Measurements from ENCODE around the gene FGF7. TPM values are rescaled to one million over a fixed set of nuclear protein-coding genes. Genes with fewer than 3 reads are reported as not detected.

Gene FGF7
- polyA plus RNA-seq, 1 donor from 2014 or later: 0.04 TPM

DNA sequence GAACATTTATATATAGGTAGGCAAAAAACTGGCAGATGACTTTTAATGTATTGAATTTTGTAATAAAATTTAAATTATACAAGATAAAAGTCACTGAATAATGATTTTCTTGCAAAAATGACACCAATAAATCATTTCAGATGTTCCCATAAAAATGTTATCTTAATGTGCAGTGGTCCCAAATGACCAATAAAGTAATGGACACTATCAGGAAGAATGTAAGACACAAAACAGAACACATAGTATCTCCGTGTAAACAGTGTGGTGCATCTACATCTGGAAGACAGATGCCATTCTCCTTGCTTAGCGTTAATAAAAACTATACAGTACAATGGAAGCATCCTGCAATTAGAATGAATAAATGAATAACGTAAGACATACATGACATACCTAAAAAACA, 41.5 kb downstream of the FGF7 start:
- Histone ChIP-seq H3K36me3 (ENCODE audit: insufficient read depth, low read length) (no peaks in the 10 kb centered on the region), H3F3A (ENCODE audit: insufficient read depth, low read length, poor library complexity, severe bottlenecking) (no peaks in the 10 kb centered on the region), H3K9ac (ENCODE audit: low read length) (no peak overlapping the region), H4K20me1 (ENCODE audit: insufficient read depth) (no peaks in the 10 kb centered on the region), H3K9me3 (ENCODE audit: low read length) (no peaks in the 10 kb centered on the region), H3K4me2 (ENCODE audit: low read length) (no peak overlapping the region), H3K4me3 (ENCODE audit: low read length) (no peak overlapping the region), H2AFZ (ENCODE audit: low read depth, low read length) (no peak overlapping the region), H3K9me2 (ENCODE audit: insufficient read depth, low read length) (no peaks in the 10 kb centered on the region), H3K79me2 (replicated peaks; ENCODE audit: insufficient read depth, low read length) (no peaks in the 10 kb centered on the region), H3K27ac (ENCODE audit: low read length) (no peak overlapping the region), H3K27me3 (ENCODE audit: insufficient read depth, low read depth, low read length) (no peaks in the 10 kb centered on the region)
- TF ChIP-seq TAF1 (IDR thresholded peaks at IDR 0.05; ENCODE audit: low read depth) (no peak), EZH2 (IDR thresholded peaks at IDR 0.05; ENCODE audit: borderline replicate concordance, insufficient read depth, low read length, poor library complexity, severe bottlenecking) (no peak)
- TF ChIP-seq, protein P1, sequence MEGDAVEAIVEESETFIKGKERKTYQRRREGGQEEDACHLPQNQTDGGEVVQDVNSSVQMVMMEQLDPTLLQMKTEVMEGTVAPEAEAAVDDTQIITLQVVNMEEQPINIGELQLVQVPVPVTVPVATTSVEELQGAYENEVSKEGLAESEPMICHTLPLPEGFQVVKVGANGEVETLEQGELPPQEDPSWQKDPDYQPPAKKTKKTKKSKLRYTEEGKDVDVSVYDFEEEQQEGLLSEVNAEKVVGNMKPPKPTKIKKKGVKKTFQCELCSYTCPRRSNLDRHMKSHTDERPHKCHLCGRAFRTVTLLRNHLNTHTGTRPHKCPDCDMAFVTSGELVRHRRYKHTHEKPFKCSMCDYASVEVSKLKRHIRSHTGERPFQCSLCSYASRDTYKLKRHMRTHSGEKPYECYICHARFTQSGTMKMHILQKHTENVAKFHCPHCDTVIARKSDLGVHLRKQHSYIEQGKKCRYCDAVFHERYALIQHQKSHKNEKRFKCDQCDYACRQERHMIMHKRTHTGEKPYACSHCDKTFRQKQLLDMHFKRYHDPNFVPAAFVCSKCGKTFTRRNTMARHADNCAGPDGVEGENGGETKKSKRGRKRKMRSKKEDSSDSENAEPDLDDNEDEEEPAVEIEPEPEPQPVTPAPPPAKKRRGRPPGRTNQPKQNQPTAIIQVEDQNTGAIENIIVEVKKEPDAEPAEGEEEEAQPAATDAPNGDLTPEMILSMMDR (IDR thresholded peaks at IDR 0.05; ENCODE audit: poor library complexity, severe bottlenecking): no peak

DNA sequence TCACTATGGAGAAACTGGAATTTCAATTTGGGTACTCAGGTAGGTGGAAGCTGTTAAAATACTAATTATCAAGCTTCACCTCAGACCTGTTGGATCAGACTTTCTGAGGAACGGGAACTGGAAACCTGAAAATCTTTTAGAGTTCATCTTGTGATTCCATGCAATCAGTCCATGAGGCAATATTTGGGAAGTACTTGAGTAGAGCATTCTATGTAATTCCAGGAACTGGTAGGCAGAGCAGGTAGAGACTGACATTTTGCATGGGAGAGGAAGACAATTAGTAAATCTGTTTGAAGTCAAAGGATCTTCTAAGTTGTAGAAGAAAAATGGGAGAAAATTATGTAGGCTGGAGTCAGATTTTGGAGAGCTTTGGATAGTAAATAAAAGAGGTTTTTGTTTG, 43.1 kb downstream of the FGF7 start:
- no peak overlapping the region for H3K4me2 ChIP-seq (ENCODE audit: low read length)
- H3K9ac ChIP-seq (ENCODE audit: low read length): no peak overlapping the region
- H3K4me3 ChIP-seq (ENCODE audit: low read length): no peak overlapping the region
- H3F3A ChIP-seq (ENCODE audit: insufficient read depth, low read length, poor library complexity, severe bottlenecking): no peaks in the 10 kb centered on the region
- H4K20me1 ChIP-seq (ENCODE audit: insufficient read depth): no peaks in the 10 kb centered on the region
- H3K9me3 ChIP-seq (ENCODE audit: low read length): no peaks in the 10 kb centered on the region
- TF ChIP-seq, protein P1 (IDR thresholded peaks at IDR 0.05; ENCODE audit: poor library complexity, severe bottlenecking): no peak
- TF ChIP-seq POLR2AphosphoS5 (IDR thresholded peaks at IDR 0.05) (no peak), MXI1 (conservative IDR thresholded peaks at IDR 0.05; ENCODE audit: poor library complexity, severe bottlenecking) (no peak), EZH2 (IDR thresholded peaks at IDR 0.05; ENCODE audit: borderline replicate concordance, insufficient read depth, low read length, poor library complexity, severe bottlenecking) (no peak), RAD21 (conservative IDR thresholded peaks at IDR 0.05) (no peak), EP300 (conservative IDR thresholded peaks at IDR 0.05; ENCODE audit: poor library complexity, severe bottlenecking) (no peak), TAF1 (IDR thresholded peaks at IDR 0.05; ENCODE audit: low read depth) (no peak), SMC3 (conservative IDR thresholded peaks at IDR 0.05; ENCODE audit: poor library complexity) (no peak)
- TF ChIP-seq, protein P2, sequence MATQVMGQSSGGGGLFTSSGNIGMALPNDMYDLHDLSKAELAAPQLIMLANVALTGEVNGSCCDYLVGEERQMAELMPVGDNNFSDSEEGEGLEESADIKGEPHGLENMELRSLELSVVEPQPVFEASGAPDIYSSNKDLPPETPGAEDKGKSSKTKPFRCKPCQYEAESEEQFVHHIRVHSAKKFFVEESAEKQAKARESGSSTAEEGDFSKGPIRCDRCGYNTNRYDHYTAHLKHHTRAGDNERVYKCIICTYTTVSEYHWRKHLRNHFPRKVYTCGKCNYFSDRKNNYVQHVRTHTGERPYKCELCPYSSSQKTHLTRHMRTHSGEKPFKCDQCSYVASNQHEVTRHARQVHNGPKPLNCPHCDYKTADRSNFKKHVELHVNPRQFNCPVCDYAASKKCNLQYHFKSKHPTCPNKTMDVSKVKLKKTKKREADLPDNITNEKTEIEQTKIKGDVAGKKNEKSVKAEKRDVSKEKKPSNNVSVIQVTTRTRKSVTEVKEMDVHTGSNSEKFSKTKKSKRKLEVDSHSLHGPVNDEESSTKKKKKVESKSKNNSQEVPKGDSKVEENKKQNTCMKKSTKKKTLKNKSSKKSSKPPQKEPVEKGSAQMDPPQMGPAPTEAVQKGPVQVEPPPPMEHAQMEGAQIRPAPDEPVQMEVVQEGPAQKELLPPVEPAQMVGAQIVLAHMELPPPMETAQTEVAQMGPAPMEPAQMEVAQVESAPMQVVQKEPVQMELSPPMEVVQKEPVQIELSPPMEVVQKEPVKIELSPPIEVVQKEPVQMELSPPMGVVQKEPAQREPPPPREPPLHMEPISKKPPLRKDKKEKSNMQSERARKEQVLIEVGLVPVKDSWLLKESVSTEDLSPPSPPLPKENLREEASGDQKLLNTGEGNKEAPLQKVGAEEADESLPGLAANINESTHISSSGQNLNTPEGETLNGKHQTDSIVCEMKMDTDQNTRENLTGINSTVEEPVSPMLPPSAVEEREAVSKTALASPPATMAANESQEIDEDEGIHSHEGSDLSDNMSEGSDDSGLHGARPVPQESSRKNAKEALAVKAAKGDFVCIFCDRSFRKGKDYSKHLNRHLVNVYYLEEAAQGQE (IDR thresholded peaks at IDR 0.05; ENCODE audit: borderline replicate concordance): no peak
- H2AFZ ChIP-seq (ENCODE audit: low read depth, low read length): no peak overlapping the region
- no peaks in the 10 kb centered on the region for H3K79me2 ChIP-seq (replicated peaks; ENCODE audit: insufficient read depth, low read length)
- H3K27ac ChIP-seq (ENCODE audit: low read length): no peak overlapping the region
- no peaks in the 10 kb centered on the region for H3K9me2 ChIP-seq (ENCODE audit: insufficient read depth, low read length)
- no peaks in the 10 kb centered on the region for H3K27me3 ChIP-seq (ENCODE audit: insufficient read depth, low read depth, low read length)
- H3K36me3 ChIP-seq (ENCODE audit: insufficient read depth, low read length): no peaks in the 10 kb centered on the region
